GM12864 (cell line): Measurements from ENCODE around the gene SPSB1.

Source experiments
- DNase-seq: peaks from one replicate; pipeline ENCODE4 v3.0.0-alpha.2; 2011; ENCODE audit warnings: low read depth
- H3K4me3 ChIP-seq: 2 replicates; pipeline ENCODE4 v1.5.1; 2011; ENCODE audit warnings: mild to moderate bottlenecking, low read depth, low read length, control low read depth
- CTCF ChIP-seq: IDR thresholded peaks from 2 replicates; pipeline ENCODE4 v1.5.1; 2011; ENCODE audit warnings: low read depth, mild to moderate bottlenecking, moderate library complexity, low read length, control low read depth, inconsistent platforms; ENCODE audit errors: missing control alignments

Gene SPSB1

GRCh38 chr1:9314711-9315379 lies 22.2 kb downstream of the SPSB1 start:
- H3K4me3 ChIP-seq: no peak overlapping the region
- TF ChIP-seq CTCF: no peak
- no peak for DNase-seq

GRCh38 chr1:9315411-9316079 lies 22.9 kb downstream of the SPSB1 start:
- TF ChIP-seq CTCF: no peak
- no peak overlapping the region for H3K4me3 ChIP-seq
- peak; percentile 42 for DNase-seq

GRCh38 chr1:9316080-9316444 lies 23.4 kb downstream of the SPSB1 start:
- no peak overlapping the region for H3K4me3 ChIP-seq
- no peak for DNase-seq
- TF ChIP-seq CTCF: no peak

GRCh38 chr1:9316512-9316911 lies 23.8 kb downstream of the SPSB1 start:
- no peak for DNase-seq
- no peak overlapping the region for H3K4me3 ChIP-seq
- TF ChIP-seq CTCF: no peak

GRCh38 chr1:9317072-9317471 lies 24.4 kb downstream of the SPSB1 start:
- TF ChIP-seq CTCF: no peak
- no peak for DNase-seq

GRCh38 chr1:9317591-9318417 lies 25.1 kb downstream of the SPSB1 start:
- TF ChIP-seq CTCF: no peak
- no peak overlapping the region for H3K4me3 ChIP-seq
- no peak for DNase-seq

More at GRCh38 chr1:9317072-9317471, 24.4 kb downstream of the SPSB1 start:
- no peak overlapping the region for H3K4me3 ChIP-seq
